ENCODE results near the gene FIZ1. TPM values are rescaled to one million over a fixed set of nuclear protein-coding genes. Genes with fewer than 3 reads are reported as not detected.

Gene FIZ1
- total RNA-seq, 2 experiments from 2014 or later: 15.3 to 16.9 TPM

DNA sequence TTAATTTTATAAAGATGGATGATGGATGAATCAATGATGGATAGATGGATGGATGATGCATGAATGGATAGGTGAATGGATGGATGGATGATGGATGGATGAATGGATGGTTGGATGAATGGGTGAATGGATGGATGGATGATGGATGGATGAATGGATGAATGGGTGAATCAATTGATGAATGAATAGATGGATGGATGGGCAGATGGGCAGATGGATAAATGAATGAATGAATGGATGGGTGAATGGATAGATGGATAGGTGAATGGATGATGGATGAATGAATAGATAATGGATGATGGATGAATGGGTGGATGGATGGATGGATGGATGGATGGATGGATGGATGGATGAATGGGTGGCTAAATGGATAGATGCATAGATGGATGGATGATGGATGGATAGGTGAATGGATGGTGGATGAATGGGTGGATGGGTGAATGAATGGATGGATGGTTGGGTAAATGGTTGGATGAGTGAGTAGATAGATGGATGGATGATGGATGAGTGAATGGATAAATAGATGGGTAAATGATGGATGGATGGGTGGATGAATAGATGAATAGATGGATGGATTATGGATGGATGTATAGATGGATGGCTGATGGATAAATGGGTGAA is 31.5 kb downstream of the FIZ1 start:
- Mint-ChIP-seq H3K27me3 (no peaks in the 10 kb centered on the region), H3K4me3 (no peak overlapping the region), H3K36me3 (ENCODE audit: low read depth) (no peaks in the 10 kb centered on the region), H3K4me1 (no peaks in the 10 kb centered on the region), H3K27ac (no peak overlapping the region), H3K9me3 (no peaks in the 10 kb centered on the region)
- ChIA-PET POLR2A (no interaction called here), CTCF (no interaction called here)
- no peak for DNase-seq

DNA sequence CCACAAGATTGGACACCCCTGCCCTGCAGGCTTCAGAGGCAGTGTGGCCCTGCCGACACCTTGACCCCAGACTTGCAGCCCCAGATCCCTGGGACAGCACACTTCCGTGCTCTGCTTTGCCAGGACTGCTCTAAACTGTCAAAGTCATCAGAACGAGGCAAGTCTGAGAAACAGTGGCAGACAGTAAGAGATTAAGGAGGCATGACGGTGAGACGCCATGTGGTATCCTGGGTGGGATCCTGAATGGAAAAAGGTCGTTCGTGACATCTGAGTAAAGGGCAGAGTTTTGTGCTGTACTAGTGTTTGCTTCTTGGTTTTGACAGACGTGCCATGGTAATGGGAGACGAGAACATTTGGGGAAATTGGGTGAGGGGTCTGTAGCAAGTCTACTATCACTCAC is 32.5 kb downstream of the FIZ1 start:
- no peaks in the 10 kb centered on the region for H3K27me3 Mint-ChIP-seq
- H3K4me1 Mint-ChIP-seq: no peaks in the 10 kb centered on the region
- no peak overlapping the region for H3K4me3 Mint-ChIP-seq
- ChIA-PET POLR2A (no interaction called here), CTCF (no interaction called here)
- DNase-seq: no peak
- no peak overlapping the region for H3K27ac Mint-ChIP-seq
- H3K36me3 Mint-ChIP-seq (ENCODE audit: low read depth): no peaks in the 10 kb centered on the region
- H3K9me3 Mint-ChIP-seq: no peaks in the 10 kb centered on the region

DNA sequence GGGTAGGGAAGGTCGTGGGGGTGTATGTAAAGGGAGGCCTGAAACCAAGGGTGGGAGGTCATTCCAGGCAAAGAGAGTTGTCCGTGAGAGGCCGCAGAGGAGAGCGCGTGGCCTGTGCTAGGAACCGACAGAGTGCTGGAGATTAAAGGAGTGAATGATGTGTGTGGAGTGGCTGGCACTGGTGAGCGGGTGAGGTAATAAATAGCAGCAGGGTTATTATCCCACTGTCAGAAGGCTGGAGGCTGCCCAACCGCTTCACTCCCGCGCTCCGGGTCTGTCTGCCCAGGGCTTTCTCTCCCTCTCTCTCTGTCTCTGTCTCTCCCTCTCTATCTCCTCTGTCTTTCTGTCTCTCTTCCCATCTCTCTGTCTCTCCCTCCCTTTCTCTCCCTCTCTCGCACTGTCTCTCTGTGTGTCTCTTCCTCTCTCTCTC is 36.0 kb downstream of the FIZ1 start:
- Mint-ChIP-seq H3K4me3 (no peak overlapping the region), H3K27me3 (peaks cover 3% of the 10 kb centered on the region), H3K9me3 (no peaks in the 10 kb centered on the region), H3K27ac (no peak overlapping the region), H3K4me1 (no peaks in the 10 kb centered on the region), H3K36me3 (ENCODE audit: low read depth) (no peaks in the 10 kb centered on the region)
- no peak for DNase-seq
- ChIA-PET POLR2A (no interaction called here), CTCF (no interaction called here)

DNA sequence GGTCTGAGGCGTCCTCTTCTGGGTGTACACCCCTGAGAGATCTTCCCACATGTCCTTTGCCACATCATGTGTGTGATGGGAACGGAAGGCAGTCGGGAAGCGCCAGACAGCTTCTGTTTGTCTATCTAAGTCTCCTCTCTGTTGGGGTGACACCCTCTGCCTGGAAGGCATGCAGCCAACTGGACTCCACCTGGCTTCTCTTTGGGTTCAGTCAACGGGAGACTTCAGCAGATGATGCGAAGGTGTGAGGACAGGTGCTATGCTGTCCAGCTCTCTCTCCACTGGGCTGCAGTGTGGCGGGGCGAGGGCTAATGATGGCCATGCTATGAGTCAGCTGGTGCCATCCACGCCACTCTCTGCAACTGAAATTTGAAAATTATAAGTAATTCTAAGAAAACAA is 39.6 kb downstream of the FIZ1 start:
- Mint-ChIP-seq H3K36me3 (ENCODE audit: low read depth) (no peaks in the 10 kb centered on the region), H3K4me1 (no peaks in the 10 kb centered on the region), H3K9me3 (no peaks in the 10 kb centered on the region), H3K4me3 (no peak overlapping the region), H3K27me3 (peaks cover 3% of the 10 kb centered on the region), H3K27ac (no peak overlapping the region)
- ChIA-PET POLR2A (no interaction called here), CTCF (interaction anchor here (1.5 kb wide), 1 partner anchor 46 kb away, joined by 5 read pairs; the partner anchor contains the start of gene ZNF865)
- DNase-seq: no peak

DNA sequence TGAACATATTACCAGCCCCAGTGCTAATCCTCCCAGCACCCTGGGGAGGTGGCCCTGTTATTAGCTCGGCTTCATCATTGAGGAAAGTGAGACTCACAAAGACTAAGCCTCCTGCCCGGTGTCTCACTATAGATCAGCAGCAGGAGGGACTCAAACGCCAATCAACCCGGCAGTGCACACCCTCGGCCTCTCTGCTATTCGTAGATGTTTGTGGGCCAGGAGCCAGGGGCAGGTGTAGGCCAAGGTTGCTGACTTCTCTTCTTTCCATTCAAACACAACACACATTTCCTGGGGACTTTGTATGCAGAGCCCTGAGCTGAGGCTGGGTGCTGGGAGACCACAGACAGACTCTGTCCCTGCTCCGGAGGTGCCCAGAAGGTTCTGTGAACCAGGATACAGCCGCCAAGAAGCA is 44.6 kb downstream of the FIZ1 start:
- no peaks in the 10 kb centered on the region for H3K9me3 Mint-ChIP-seq
- ChIA-PET CTCF (no interaction called here), POLR2A (no interaction called here)
- no peak overlapping the region for H3K27ac Mint-ChIP-seq
- H3K4me3 Mint-ChIP-seq: no peak overlapping the region
- no peaks in the 10 kb centered on the region for H3K4me1 Mint-ChIP-seq
- no peak for DNase-seq
- no peaks in the 10 kb centered on the region for H3K36me3 Mint-ChIP-seq (ENCODE audit: low read depth)
- H3K27me3 Mint-ChIP-seq: no peaks in the 10 kb centered on the region

DNA sequence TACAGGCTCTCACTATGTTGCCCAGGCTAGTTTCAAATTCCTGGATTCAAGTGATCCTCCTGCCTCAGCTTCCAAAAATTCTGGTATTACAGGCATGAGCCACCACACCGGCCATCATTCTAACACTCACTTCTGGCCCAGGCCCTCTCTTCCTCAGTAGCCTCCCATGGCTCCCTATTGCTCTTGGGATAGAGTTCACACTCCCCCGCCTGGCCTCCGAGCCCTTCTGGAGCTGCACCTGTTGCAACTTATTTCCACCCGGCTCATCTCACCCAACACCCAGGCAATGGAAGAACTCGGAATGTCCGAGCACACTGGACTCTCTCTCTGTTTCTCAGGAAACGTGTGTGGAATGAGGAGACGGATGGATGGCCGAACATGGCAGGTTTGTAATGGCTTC is 45.0 kb downstream of the FIZ1 start:
- ChIA-PET POLR2A (no interaction called here), CTCF (no interaction called here)
- Mint-ChIP-seq H3K27me3 (no peaks in the 10 kb centered on the region), H3K4me1 (no peaks in the 10 kb centered on the region), H3K36me3 (ENCODE audit: low read depth) (no peaks in the 10 kb centered on the region), H3K27ac (no peak overlapping the region), H3K4me3 (no peak overlapping the region), H3K9me3 (no peaks in the 10 kb centered on the region)
- DNase-seq: no peak

DNA sequence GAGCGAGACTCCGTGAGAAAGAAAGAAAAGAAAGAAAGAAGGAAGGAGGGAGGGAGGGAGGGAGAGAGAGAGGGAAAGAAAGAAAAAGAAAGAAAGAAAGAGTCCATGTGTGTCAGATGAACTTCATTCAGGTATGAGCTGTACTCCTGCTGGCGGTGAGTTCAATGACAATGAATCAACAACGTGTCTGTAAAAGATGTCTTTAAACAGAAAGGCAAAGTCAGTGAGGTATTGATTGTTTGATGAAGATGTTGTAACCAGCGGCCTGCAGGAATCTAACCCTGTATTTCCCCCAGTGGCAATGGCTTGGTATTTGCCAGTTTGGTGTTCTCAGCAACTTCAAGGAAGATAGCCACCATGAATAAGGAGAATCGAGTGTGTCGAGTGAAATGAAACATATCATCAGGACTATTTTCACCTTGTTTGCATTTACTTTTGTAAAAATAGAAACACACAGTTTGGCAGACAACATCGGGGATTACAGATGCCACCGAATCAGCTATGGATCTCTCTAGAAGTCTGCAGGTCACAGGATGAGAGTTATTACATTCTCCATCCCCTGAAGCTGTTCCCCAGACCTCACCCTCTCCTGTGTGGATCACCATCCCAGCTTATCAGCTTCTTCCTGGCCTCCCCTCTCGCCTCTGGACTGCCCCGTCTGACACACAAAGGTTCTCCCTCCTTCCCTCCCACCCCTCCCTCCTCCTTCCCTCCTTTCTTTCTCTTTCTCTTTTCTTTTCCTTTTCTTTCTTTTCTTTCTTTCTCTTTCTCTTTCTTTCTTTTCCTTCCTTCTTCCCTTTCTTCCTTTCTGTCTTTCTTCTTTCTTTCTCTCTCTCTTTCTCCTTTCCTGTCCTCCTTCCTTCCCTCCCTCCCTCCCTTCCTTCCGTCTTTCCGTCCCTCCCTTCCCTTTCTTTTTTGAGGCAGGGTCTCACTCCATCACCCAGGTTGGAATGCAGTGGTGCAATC is 45.8 kb downstream of the FIZ1 start:
- CTCF ChIA-PET: interaction anchor here (1.1 kb wide), 1 partner anchor 73 kb away, joined by 3 read pairs; no protein-coding TSS in a partner anchor
- Mint-ChIP-seq H3K4me3 (no peak overlapping the region), H3K36me3 (ENCODE audit: low read depth) (no peaks in the 10 kb centered on the region), H3K9me3 (no peaks in the 10 kb centered on the region), H3K27ac (no peak overlapping the region), H3K27me3 (no peaks in the 10 kb centered on the region), H3K4me1 (no peaks in the 10 kb centered on the region)
- POLR2A ChIA-PET: no interaction called here
- DNase-seq: no peak

DNA sequence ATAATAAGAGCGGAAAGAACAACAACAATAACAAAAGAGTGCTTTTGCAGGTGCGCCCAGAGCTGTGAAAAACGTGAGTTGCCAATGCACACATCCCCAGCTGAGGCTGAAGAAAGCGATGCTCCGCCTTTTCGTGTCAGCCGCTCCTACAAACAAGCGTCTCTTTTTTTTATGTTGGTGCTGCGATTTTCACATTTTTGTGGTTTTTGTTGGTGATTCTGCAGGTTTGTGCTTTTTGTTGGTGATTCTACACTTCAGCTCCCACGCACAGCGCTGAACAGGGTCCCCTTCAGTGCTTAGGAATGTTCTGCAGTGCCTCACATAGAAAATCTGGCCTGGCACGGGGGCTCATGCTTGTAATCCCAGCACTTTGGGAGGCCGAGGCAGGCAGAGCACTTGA is 46.7 kb downstream of the FIZ1 start:
- H3K27me3 Mint-ChIP-seq: peaks cover 7% of the 10 kb centered on the region
- H3K4me3 Mint-ChIP-seq: no peak overlapping the region
- no peaks in the 10 kb centered on the region for H3K9me3 Mint-ChIP-seq
- no peaks in the 10 kb centered on the region for H3K4me1 Mint-ChIP-seq
- no peak for DNase-seq
- H3K27ac Mint-ChIP-seq: no peak overlapping the region
- ChIA-PET POLR2A (no interaction called here), CTCF (interaction anchor here (1.1 kb wide), 1 partner anchor 74 kb away, joined by 3 read pairs; no protein-coding TSS in a partner anchor)
- H3K36me3 Mint-ChIP-seq (ENCODE audit: low read depth): no peaks in the 10 kb centered on the region

DNA sequence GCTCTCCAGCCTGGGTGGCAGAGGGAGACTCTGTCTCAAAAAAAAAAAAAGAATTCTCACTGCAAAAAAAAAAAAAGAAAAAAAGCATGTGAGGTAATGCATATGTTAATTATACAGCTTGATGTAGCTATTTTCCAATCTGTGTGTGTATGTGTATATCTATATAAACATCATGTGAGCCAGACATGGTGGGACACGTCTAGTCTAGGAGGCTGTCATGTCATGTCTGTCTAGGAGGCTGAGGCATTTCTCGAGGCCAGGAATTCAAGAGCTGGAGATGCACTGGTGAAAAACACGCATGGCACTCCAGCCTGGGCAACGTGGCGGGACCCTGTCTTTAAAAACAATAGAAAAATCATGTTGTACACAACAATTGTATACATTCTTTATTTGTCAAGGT is 47.1 kb downstream of the FIZ1 start:
- no peaks in the 10 kb centered on the region for H3K9me3 Mint-ChIP-seq
- no peaks in the 10 kb centered on the region for H3K36me3 Mint-ChIP-seq (ENCODE audit: low read depth)
- H3K4me1 Mint-ChIP-seq: no peaks in the 10 kb centered on the region
- peaks cover 7% of the 10 kb centered on the region for H3K27me3 Mint-ChIP-seq
- H3K27ac Mint-ChIP-seq: no peak overlapping the region
- no peak overlapping the region for H3K4me3 Mint-ChIP-seq
- CTCF ChIA-PET: interaction anchor here (0.7 to 1.1 kb wide), 2 partner anchors 74 to 293 kb away, joined by 3 read pairs; no protein-coding TSS in a partner anchor
- POLR2A ChIA-PET: no interaction called here
- DNase-seq: no peak

DNA sequence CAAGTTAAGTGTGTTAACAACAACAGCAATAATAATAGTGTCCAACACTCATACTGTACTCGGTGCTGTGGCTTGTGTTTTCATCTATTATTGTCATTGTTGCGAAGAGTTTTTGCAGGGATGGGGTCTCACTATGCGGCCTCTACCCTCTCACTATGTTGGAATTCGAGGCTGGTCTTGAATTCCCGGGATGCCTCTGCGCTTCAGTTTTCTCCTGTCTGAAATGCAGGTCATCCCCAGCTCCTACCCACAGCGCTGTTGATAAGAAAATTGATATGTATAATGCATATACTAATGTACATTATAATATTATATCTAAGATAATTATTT is 49.0 kb downstream of the FIZ1 start:
- H3K27me3 Mint-ChIP-seq: peaks cover 7% of the 10 kb centered on the region
- no peak overlapping the region for H3K27ac Mint-ChIP-seq
- ChIA-PET CTCF (no interaction called here), POLR2A (no interaction called here)
- H3K36me3 Mint-ChIP-seq (ENCODE audit: low read depth): no peaks in the 10 kb centered on the region
- H3K4me1 Mint-ChIP-seq: no peaks in the 10 kb centered on the region
- no peak overlapping the region for H3K4me3 Mint-ChIP-seq
- no peak for DNase-seq
- no peaks in the 10 kb centered on the region for H3K9me3 Mint-ChIP-seq

DNA sequence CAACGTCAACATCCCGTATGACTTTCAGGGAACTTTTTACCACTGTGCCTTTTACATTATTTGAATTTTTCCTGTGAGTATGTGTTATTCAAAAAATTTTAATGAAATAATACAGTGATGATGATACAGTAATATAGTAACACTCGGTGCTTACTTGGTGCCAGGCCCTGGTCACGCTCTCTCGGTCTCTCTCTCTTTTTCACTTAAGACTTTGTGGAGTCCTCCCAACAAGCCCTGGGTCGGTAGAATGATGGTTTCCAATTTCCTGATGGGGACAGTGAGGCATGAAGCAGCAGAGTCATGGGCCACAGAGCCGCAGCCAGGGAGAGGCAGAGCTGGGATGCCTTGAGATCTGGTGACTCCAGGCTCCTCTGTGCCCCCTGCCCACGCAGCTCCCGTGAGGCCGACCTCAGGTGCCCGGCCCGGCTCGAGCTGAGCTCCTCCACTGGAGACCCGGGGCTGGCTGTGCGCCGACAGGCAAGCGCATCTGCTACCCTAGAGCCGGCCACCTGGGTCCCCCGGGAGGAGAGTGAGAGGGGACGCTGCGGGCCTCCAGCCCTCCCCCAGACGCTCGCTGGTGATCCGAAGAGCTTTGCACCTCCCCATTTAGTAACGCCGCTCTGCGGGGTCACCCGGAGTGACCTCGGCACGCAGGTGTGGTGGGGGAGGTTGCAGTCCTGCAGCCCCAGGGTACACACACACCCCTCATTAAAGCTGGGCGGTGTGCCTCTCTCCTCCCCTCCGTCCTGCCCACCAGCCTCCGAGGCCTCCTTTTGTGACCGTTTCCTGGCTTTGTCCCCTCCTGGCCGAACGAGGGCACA is 49.6 kb downstream of the FIZ1 start:
- no peaks in the 10 kb centered on the region for H3K9me3 Mint-ChIP-seq
- peaks cover 7% of the 10 kb centered on the region for H3K27me3 Mint-ChIP-seq
- no peak overlapping the region for H3K27ac Mint-ChIP-seq
- H3K36me3 Mint-ChIP-seq (ENCODE audit: low read depth): no peaks in the 10 kb centered on the region
- ChIA-PET POLR2A (no interaction called here), CTCF (no interaction called here)
- no peaks in the 10 kb centered on the region for H3K4me1 Mint-ChIP-seq
- DNase-seq: no peak
- no peak overlapping the region for H3K4me3 Mint-ChIP-seq

DNA sequence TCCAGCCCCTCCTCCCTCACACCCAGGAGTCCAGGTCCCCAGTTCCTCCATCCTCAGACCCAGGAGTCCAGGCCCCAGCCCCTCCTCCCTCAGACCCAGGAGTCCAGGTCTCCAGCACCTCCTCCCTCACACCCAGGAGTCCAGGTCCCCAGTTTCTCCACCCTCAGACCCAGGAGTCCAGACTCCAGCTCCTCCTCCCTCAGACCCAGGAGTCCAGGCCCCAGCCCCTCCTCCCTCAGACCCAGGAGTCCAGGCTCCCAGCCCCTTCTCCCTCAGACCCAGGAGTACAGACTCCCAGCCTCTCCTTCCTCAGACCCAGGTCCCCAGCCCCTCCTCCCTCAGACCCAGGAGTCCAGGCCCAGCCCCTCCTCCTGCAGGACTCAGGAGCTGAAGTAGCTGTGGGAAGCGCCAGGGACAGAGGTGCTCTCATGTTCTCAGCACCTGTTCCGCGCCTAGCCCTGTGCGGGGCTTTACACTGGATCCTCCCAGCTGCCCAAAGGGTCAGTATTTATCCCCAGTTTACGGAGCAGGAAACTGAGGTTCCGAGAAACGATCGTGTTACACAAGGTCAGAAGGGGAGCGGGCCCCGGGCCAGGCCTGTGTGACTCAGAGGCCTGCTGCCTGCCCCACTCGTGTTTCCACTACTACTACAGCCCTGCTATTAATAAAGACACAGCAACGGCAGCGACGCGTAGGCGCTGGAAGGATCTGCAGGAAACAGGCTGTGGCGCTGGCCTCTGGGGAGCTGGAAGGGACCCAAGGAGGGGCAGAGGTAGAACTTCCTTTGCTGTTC is 52.3 kb downstream of the FIZ1 start:
- CTCF ChIA-PET: interaction anchor here (0.6 to 0.7 kb wide), 2 partner anchors 53 to 615 kb away, joined by 3 to 4 read pairs; no protein-coding TSS in a partner anchor
- H3K4me3 Mint-ChIP-seq: no peak overlapping the region
- H3K36me3 Mint-ChIP-seq (ENCODE audit: low read depth): no peaks in the 10 kb centered on the region
- no peaks in the 10 kb centered on the region for H3K4me1 Mint-ChIP-seq
- POLR2A ChIA-PET: no interaction called here
- no peak overlapping the region for H3K27ac Mint-ChIP-seq
- H3K9me3 Mint-ChIP-seq: no peaks in the 10 kb centered on the region
- no peak for DNase-seq
- H3K27me3 Mint-ChIP-seq: peaks cover 7% of the 10 kb centered on the region
